GM21447 (cell line): ENCODE data around the gene BEGAIN.

ENCODE experiments used
- ATAC-seq: cut with Tn5 transposase; IDR thresholded peaks from one replicate; pipeline ENCODE4 v1.9.1; 2021; ENCODE audit not compliant: unreplicated experiment

BEGAIN gene

DNA sequence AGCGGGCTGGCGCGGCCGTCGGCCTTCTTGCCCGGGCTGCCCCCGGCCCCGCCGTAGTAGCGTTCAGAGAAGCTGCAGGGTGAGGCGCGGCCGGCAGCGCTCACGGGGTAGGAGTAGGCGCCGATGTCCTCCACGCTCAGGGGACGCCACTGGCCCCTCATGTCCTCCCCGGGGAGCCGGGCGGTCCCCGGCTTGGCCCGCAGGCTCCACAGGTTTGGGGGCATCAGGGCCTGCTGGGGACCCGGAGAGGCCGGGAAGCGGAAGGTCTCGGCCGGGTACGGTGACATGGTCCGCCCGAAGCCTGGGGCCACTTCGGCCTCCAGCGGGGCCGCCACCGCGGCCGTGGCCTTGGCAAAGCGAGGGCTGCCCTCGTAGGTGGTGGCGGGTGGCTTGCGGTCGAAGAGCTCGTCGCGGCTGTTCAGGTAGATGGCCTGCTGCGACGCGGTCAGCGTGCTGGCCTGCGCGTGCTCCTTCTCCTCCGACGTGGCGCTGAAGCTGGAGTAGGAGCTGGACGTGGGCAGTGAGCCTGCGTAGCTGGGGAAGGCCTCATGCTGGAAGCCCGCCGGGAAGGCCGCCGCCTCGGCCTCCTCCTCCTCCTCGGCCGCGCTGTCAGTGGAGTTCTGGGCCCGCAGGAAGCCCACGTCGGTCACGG lies 48.7 kb downstream of the BEGAIN start:
- ATAC-seq, result no peak

GRCh38 chr14:100537446-100538350 lies 49.5 kb downstream of the BEGAIN start:
- no peak for ATAC-seq

GRCh38 chr14:100536721-100537445 lies 50.3 kb downstream of the BEGAIN start:
- ATAC-seq, result no peak

GRCh38 chr14:100536121-100536510 lies 51.1 kb downstream of the BEGAIN start:
- no peak for ATAC-seq

GRCh38 chr14:100535287-100536120 lies 51.7 kb downstream of the BEGAIN start:
- no peak for ATAC-seq

DNA sequence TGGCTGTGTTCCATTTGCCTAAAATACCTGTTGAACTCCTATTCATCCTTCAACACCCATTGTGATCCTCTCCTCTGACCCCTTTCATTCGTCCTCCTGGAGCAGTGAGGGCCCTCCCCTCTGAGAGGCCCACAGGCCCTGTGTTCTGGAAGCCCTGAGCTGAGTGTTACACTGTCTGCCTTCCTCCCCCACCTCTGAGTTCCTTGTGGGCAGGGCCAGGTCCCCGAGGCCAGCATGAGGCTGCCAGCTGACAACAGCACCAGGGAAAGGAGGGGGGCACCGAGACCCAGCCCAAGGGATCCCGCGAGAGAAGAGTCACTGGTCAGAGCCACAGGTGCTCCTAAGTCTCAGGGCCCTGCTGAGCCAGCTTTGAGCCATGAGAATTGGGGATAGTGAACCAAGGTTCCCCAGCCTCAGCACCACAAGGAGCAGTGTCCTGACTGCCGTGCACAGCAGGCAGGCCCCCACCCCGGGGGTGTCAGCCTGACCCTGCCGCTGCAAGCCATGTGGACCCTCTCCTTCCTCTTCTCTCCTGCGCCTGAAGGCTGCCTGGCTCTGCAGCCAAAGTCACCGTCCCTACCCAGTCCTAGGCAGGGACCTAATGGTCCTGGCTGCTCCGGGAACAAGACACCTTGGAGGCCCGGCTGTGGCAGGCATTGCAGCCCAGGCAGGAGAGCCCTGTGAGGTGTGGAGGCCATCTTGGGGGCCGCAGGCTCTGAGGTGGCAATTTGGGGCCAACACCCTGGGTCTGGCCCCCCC lies 52.5 kb downstream of the BEGAIN start:
- ATAC-seq, result no peak

GRCh38 chr14:100533656-100534485 lies 53.3 kb downstream of the BEGAIN start:
- no peak for ATAC-seq

DNA sequence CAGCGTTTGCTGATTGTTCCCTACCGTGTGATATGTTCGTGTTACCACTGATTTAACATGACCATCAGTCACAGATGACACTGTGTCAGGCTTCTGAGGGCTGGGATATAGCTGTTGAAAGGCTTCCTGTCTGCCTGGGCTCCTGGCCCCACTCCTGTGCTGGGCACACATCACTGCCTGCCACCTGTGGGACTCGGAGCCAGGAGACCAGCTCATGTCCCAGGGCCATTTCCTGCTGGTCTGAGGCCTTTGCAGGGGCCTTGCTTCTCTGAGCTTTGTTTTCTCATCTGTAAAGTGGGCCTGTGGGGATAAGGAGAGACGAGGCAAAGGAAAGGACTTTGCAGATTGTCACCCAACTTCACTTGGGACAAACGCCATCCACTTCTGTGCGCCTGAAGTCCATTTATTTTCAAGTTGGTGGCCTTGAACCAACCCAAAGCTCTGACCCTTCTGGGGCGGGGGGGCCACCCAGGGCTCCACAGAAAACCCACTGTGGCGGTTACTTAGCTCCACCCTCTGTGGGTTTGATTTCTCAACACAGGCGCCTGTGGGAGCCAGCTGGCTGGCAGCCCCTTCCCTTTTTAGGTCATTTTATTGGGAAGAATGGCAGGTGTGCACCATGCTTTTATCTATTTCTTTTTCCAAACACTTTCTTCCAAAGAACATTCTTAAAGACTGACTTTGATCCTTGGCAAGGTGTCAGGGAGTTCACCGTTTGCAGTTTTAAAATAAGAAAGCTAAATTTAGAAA lies 54.1 kb downstream of the BEGAIN start:
- no peak for ATAC-seq

GRCh38 chr14:100532154-100532861 lies 54.9 kb downstream of the BEGAIN start:
- no peak for ATAC-seq

GRCh38 chr14:100531152-100532121 lies 55.8 kb downstream of the BEGAIN start:
- no peak for ATAC-seq

GRCh38 chr14:100530270-100531072 lies 56.7 kb downstream of the BEGAIN start:
- no peak for ATAC-seq

DNA sequence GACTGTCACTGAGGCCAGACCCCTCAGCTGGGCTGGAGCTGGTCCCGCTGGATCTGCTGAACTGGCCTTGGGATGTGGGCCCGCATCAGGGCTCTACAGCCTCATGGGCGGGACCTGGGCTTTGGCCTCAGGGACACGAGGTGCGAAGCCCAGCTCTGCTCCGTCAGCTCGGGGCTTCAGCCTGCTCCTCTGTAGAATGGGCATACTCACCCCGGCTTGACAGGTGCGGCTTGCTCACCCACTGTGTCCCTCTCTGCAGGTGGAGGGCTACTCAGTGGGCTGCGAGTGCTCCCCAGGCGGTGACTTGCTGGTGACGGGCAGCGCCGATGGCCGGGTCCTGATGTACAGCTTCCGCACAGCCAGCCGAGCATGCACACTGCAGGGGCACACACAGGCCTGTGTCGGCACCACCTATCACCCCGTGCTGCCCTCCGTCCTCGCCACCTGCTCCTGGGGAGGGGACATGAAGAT lies 57.6 kb downstream of the BEGAIN start:
- ATAC-seq, result no peak

- ATAC-seq, result no peak
Measured at GRCh38 chr14:100528962-100529560, 58.2 kb downstream of the BEGAIN start.

DNA sequence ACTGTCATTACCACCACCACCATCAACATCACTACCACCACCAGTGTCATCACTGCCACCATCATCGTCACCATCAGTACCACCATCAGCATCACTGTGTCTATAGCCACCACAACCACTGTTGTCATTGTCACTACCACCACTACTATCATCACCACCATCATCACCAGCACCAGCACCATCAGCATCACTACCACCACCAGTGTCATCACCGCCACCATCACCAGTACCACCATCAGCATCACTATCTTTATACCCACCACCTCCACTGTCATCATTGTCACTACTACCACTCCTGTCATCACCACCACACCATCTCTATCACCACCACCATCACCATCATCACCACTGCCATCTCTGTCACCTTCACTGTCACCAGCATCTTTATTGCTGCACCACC lies 60.6 kb downstream of the BEGAIN start:
- no peak for ATAC-seq

DNA sequence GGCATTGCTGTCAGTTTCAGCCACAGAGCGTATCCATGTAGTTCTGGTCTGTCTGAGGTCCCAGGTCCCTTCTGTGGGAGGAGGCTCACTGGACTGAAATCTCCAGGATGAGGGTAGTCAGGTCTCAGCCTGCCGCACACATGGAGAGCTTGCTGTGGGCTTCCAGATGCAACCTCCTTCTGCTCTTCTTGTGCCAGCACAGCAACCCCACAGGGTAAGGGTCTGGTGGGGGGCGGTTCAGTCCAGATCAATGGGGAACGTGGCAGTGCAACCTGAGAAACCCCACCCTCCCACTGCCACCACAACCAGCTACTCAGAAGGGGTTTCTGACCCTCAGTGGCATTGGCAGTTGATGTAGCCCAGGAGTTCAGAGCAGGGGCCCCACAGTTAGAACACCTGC lies 61.2 kb downstream of the BEGAIN start:
- no peak for ATAC-seq
